GM23338 (cell line): ENCODE results near the gene DNAAF9.

Experiments
- CREB1 ChIP-seq: fragments of 250-450 bp; sonication (Bioruptor Pico); IDR thresholded peaks from 2 replicates; pipeline ENCODE4 v1.5.0; 2020; ENCODE audit warnings: low read depth, mild to moderate bottlenecking, moderate library complexity
- EZH2 ChIP-seq: fragments of 200-600 bp; sonication (generic); IDR thresholded peaks from one replicate; pipeline ENCODE4 v1.8.0; 2017; ENCODE audit warnings: antibody characterized with exemption, mild to moderate bottlenecking, low read depth; ENCODE audit not compliant: unreplicated experiment
- EZH2phosphoT487 ChIP-seq: fragments of 200-600 bp; sonication (generic); IDR thresholded peaks from one replicate; pipeline ENCODE4 v1.8.1; 2018; ENCODE audit warnings: antibody characterized with exemption; ENCODE audit not compliant: unreplicated experiment
- JUNB ChIP-seq: IDR thresholded peaks from one replicate; pipeline ENCODE4 v1.6.1; 2016; ENCODE audit warnings: antibody characterized with exemption; ENCODE audit not compliant: unreplicated experiment
- POLR2AphosphoS5 ChIP-seq: IDR thresholded peaks from 2 replicates; pipeline ENCODE4 v1.6.1; 2016; ENCODE audit warnings: antibody characterized with exemption, low read depth
- REST ChIP-seq: IDR thresholded peaks from one replicate; pipeline ENCODE4 v1.6.1; 2018; ENCODE audit warnings: antibody characterized with exemption; ENCODE audit not compliant: unreplicated experiment
- TF ChIP-seq, protein P1 (sequence below), 2 experiments: fragments of 200-600 bp in 1 of 2; sonication (generic) in 1 of 2; conservative IDR thresholded peaks; 2 replicates each; pipeline versions ENCODE4 v1.5.1 to v1.6.1; 2016 to 2017; ENCODE audit warnings: antibody characterized with exemption in 2 of 2, low read depth in 2 of 2, mild to moderate bottlenecking in 2 of 2, moderate library complexity in 1 of 2
- TF ChIP-seq, protein P2 (sequence below): IDR thresholded peaks from 2 replicates; pipeline ENCODE4 v1.6.1; 2016; ENCODE audit warnings: antibody characterized with exemption

DNA sequence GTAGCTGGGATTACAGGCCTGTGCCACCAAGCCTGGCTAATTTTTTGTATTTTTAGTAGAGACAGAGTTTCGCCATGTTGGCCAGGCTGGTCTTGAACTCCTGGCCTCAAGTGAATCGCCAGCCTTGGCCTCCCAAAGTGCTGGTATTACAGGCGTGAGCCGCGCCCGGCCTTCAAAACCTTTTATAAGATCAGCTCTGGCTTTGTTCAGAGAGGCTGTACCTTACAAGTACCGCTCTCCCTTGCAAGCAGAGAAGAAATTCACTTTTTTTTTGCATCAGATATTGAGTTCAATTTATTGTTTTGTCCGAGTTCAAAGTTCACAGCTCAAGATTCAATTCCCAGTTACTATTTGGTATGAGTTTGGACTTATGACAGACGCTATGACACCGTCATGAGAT, 1.9 kb upstream of the DNAAF9 start:
- TF ChIP-seq, protein P1, sequence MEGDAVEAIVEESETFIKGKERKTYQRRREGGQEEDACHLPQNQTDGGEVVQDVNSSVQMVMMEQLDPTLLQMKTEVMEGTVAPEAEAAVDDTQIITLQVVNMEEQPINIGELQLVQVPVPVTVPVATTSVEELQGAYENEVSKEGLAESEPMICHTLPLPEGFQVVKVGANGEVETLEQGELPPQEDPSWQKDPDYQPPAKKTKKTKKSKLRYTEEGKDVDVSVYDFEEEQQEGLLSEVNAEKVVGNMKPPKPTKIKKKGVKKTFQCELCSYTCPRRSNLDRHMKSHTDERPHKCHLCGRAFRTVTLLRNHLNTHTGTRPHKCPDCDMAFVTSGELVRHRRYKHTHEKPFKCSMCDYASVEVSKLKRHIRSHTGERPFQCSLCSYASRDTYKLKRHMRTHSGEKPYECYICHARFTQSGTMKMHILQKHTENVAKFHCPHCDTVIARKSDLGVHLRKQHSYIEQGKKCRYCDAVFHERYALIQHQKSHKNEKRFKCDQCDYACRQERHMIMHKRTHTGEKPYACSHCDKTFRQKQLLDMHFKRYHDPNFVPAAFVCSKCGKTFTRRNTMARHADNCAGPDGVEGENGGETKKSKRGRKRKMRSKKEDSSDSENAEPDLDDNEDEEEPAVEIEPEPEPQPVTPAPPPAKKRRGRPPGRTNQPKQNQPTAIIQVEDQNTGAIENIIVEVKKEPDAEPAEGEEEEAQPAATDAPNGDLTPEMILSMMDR (conservative IDR thresholded peaks at IDR 0.05; ENCODE audit: low read depth in 2 of 2): no peak
- TF ChIP-seq POLR2AphosphoS5 (no peak), EZH2phosphoT487 (no peak), REST (no peak), EZH2 (no peak), JUNB (no peak), CREB1 (CRISPR knock-in tag) (no peak)
- TF ChIP-seq, protein P2, sequence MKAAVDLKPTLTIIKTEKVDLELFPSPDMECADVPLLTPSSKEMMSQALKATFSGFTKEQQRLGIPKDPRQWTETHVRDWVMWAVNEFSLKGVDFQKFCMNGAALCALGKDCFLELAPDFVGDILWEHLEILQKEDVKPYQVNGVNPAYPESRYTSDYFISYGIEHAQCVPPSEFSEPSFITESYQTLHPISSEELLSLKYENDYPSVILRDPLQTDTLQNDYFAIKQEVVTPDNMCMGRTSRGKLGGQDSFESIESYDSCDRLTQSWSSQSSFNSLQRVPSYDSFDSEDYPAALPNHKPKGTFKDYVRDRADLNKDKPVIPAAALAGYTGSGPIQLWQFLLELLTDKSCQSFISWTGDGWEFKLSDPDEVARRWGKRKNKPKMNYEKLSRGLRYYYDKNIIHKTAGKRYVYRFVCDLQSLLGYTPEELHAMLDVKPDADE: no peak
